GM19099 (cell line): ENCODE data around the gene FAM8A1.

Source experiments
- POLR2A ChIP-seq: IDR thresholded peaks from 3 replicates; pipeline ENCODE4 v1.6.1; 2011; ENCODE audit warnings: low read depth; ENCODE audit not compliant: insufficient read length; ENCODE audit errors: extremely low read depth

The FAM8A1 gene, protein sequence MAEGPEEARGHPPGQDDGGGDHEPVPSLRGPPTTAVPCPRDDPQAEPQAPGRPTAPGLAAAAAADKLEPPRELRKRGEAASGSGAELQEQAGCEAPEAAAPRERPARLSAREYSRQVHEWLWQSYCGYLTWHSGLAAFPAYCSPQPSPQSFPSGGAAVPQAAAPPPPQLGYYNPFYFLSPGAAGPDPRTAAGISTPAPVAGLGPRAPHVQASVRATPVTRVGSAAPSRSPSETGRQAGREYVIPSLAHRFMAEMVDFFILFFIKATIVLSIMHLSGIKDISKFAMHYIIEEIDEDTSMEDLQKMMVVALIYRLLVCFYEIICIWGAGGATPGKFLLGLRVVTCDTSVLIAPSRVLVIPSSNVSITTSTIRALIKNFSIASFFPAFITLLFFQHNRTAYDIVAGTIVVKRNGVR

DNA sequence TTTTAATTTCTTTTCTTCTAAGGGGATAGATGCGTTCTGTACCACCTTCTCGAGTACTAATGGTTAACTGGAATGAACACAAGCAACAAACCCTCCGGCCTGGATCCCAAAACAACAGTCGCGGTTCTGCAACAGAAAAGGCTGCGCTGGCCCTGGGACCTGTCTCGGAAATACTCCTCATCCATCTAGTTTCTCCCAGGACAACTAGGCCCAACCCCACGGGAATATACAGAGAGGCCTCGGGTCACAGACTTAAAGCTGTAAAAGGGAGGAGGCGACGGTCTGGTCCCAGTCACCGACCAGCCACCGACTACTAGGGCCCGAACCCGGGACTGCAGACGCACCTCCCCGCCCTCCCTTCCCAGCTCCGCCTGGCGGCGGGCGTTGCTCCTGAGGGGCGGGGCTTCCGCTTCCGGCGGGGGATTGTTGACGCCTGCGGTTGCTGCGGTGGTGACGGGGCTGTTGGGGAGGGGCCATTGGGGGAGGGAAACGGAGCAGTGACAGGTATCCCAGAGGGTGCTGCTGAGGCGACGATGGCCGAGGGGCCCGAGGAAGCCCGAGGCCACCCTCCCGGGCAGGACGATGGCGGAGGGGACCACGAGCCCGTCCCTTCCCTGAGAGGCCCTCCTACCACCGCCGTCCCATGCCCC lies at the start of gene FAM8A1:
FAM8A1 (plus strand) TSS at position 426 of the 650 bp plus-strand sequence; CDS start at position 534, 108 bp downstream.
- peak; percentile 65 for TF ChIP-seq POLR2A

DNA sequence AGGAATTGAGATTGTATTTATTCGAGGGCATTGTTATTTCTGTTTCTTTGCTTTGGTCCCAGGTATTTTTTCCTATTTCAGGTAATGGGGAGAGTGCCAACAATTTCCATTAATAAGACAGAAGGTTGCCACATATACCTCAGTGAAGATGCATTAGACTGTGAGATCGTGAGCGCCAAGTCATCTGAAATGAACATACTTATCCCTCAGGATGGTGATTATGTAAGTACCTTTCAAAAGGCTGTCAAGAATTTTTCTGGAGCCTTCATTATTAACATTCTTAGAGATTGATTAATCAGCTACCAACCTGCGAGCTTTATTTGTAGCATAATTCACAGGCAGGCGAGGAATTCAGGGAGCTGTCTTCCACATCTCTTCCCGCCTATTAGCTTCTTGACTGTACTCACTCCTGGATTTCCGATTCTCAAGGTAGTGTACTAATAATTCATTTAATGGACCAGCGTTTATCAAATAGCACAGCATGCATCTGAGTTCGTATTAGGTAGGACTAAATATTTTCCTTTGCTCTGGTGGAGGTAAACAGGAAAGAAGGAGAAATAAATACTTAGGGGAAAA lies 48.6 kb upstream of the FAM8A1 start:
- TF ChIP-seq POLR2A: no peak

DNA sequence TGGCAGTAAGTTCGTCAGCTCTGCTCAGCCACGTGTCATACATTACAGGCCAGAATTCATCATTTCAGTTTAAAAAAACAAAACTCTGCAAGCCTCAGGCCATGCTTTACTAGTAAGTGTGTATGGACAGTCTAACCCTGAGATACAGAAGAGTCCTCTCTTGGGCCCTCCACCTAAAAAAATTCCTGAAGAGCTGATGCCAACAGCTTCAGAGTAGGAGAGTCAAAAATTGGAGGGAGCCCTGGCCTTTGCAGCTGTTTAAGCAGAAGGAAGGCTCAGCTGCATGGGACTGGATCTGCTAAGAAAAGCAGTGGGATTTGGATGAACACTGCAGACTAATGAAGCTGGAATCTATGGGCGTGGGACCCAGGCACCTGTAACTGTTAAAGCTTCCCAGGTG lies 47.2 kb upstream of the FAM8A1 start:
- no peak for TF ChIP-seq POLR2A

DNA sequence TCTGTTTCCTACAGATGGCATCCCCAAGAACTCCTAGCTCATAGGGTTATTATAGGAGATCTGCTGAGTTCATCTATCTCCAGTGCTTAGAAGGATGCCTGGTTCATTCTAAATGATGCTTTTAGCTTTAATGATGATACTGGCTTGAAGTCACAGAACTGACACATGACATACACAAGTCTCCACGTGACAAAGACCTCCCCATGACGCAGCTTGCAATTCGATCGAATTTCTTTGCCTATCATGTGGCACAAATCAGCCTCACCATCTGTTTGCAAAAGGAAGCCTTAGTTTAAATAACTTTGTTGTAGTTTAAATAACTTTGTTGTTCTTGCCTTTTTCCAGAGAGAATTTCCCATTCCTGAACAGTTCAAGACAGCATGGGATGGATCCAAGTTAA lies 44.1 kb upstream of the FAM8A1 start:
- TF ChIP-seq POLR2A: no peak

DNA sequence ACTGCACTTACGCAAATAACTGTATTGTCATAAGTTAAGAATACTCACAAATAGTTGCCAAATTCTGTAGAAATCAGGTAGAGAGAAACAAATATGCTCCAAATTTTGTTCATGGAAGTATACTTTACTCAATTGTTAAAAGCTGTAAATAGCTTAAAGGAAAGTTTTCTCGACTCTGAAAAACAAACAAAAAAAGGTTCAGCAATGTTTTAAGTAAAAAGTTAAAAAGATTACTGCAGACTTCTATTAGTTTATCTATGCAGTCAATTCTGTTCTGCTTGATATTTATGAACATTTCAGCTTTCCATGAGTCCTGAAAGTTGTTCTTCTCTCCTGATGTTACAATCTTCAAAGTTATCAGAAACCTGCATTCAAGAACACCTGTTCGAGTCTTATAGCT lies 37.5 kb upstream of the FAM8A1 start:
- TF ChIP-seq POLR2A: no peak

DNA sequence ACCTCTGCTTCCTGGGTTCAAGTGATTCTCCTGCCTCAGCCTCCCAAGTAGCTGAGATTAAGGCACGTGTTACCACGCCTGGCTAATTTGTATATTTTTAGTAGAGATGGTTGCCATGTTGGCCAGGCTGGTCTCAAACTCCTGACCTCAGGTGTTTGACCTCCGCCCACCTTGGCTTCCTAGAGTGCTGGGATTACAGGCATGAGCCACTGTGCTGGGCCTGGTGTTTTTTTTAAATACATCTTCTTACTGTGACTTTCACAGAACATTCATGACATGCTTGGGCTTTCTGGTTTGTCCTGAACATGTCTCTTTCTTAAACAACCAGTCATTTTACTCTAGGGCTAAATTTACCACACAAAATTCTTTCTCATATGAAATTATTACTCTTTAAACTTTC lies 34.7 kb upstream of the FAM8A1 start:
- no peak for TF ChIP-seq POLR2A

DNA sequence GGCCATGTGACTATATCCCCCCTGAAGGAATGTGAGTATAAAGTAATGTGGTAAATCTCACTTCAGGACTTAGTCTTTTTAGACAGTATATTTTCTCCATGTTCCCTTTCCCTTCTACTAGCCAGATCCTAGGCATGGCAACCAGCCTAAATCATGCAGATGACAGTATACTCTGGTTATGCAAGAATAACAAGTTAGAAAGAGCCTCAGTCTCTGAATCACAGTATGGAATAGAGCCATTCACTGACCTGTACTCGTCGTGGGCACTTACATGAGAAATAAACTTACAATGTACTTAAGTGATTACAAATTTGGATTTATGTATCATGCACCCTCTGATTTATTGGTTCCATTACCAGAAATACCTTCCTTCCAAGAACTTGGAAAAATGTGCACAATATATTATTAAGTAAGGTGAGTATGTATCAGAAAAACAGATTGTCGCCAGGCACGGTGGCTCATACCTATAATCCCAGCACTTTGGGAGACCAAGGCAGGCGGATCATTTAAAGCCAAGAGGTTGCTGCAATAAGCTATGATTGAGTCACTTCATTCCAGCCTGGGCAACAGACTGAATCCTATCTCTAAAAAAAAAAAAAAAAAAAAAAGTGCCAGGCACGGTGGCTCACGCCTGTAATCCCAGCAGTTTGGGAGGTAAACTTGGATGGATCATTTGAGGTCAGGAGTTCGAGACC lies 25.1 kb upstream of the FAM8A1 start:
- TF ChIP-seq POLR2A: no peak

DNA sequence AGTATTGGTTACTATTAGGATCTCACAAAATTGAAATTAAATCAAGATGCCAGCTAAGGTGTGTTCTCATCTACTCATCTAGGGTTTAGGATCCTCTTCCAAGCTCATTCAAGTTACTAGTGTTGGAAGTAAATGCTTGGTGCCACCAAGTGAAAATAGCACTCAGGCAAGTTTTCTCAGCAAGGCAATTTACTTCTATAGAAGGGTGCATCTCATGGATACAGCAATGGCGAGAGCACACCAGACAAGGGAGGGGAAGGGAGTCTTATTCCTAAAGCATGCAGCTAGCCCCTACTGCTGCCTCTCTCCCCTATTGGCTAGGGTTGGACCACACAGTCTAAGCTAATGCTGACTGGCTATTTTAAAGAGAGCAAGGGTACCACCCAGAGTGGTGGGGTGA lies 23.0 kb upstream of the FAM8A1 start:
- TF ChIP-seq POLR2A: no peak

DNA sequence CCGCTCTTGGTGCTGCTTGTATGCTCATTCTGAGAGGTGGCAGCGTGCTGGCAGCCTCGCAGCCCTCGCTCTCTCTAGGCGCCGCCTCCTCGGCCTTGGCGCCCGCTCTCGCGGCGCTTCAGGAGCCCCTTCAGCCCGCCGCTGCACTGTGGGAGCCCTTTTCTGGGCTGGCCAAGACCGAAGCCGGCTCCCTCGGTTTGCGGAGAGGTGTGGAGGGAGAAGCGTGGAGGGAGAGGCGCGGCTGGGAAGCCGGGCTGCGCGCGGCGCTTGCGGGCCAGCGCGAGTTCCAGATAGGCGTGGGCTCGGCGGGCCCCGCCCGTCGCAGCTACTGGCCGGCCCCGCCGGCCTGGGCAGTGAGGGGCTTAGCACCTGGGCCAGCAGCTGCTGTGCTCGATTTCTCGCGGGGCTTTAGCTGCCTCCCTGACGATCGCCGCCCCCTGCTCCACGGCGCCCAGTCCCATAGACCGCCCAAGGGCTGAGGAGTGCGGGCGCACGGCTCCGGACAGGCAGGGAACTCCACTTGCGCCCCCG lies 19.5 kb upstream of the FAM8A1 start:
- no peak for TF ChIP-seq POLR2A

DNA sequence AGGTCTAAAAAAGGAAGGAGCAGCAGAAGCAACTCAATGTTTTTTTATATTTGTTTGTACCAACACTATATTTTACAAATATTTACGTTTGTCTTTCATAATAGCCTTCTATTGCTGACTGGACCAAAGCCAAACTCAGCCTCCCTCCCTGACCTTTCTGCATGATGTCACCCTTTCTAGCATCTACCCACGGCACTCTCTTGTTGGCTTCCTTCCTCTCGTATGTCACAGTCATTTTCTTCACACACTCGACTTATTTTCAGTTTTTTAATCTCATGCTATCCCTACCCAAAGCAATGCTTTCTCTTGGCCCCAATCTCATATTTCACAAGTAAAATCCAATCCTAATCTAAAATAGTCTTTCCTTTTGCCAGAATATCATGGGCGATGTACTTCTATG lies 16.3 kb upstream of the FAM8A1 start:
- no peak for TF ChIP-seq POLR2A

DNA sequence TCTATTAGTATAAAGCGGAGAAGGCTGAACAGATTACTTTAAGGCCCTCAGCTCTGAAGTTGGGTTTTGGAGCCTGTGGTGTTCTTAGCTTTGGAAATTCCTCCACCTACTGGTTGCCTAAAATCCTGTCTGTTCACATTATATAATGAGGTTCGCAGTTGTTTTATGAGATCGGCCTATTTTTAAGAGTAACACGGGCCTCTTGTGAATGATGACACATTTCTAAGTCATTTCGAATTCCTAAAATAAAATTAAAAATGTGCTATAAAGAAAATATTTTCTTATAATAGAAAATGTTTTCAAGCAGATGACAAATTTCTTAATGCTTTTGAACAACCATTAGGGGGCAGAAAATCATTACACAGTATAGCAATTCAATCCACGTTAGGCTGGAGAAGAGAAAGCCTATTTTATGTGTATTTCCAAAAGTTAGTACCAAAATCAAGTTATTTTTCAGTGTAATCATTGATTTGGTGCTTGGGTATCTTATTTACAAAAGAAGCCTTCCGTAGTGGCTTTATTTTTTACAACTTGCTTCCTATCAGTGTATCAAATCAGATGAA lies 15.8 kb upstream of the FAM8A1 start:
- no peak for TF ChIP-seq POLR2A

DNA sequence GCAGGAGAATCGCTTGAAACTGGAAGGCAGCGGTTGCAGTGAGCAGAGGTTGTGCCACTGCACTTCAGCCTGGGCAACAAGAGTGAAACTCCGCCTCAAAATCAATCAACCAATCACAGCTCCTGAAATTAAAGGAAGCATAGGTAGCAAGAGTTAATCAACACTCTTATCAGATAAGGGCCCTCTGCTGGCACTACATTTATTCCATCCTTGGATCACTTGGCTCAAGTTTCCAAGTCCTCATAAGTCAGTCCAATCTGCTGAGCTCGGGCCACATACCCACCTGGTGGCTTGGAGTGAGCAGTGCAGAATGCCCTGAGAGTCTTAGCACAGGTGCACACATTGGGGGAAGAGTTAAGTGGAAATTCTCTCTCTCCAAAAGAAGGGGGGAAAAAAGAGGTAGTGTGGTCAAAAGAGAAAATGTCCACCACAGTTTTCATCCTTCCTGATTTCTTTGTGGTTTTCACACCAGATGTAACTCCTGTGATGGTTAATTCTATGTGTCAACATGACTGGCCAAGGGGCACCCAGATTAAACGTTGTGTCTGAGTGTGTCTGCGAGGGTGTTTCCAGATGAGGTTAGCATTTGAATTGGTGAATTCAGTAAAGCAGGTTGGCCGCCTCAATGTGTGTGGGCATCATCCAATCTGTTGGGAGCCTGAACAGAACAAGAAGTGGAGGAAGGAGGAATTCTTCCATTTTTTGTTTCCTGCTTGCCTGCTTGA lies 14.2 kb upstream of the FAM8A1 start:
- TF ChIP-seq POLR2A: no peak

DNA sequence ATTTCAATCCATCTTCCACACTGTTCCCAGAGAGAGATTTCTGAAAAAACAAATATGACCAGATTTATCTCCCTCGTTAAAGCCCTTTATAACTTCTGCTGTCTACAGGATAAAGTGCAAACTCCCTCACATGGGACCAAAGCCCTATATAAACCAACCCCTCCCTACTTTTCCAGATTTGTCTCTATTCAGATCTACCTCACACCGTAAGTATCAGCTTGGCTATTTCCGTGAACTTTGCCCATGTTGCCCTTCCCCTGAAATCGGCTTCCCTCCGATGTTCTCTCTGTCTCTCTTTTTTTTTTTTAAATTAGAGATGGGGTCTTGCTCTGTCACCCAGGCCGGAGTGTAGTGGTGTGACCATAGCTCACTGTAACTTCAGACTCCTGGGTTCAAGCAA lies 12.1 kb upstream of the FAM8A1 start:
- no peak for TF ChIP-seq POLR2A

DNA sequence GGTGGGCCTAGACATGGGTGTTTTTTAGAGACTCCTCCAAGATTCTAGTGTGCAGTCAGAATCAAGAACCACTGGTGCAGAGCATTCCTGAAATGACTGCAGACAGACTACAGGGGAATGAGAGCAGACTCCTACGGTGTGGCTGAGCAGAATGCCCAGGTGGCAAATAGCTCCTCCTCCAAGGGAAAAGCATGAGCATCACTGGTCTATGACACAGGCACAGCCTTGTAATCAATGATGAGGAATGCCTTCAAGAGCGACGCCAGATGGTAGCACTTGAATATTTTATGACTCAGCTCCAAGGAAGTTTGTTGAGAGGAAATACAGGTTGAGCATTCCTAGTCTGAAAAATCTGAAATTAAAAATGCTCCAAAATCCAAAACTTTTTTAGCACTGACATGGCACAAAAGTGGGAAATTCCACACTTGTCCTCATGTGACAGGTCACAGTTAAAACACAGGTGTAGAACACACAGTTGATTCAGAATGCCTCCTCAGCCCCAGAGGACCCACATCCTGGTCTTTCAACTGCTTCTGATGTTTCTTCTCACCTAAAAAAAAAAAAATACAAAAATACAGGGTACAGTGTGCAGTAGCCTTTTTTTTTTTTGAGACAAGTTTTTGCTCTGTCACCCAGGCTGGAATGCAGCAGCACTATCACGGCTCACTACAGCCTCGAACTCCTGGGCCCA lies 10.6 kb upstream of the FAM8A1 start:
- TF ChIP-seq POLR2A: no peak
